HS-27A (cell line): ENCODE results near the gene POLA1.
"Not testable (repeated sequence)": the region's sequence is repeated elsewhere in the genome, so short reads cannot be mapped to it uniquely, and the experiment has no call there.

Experiments used
- DNase-seq: peaks from one replicate; pipeline ENCODE4 v3.0.0-alpha.2; 2012; ENCODE audit warnings: low read depth, missing footprints

Gene POLA1

GRCh38 chrX:24805201-24805600, 111.5 kb downstream of the POLA1 start:
- no peak for DNase-seq

GRCh38 chrX:24819807-24820206, 126.1 kb downstream of the POLA1 start:
- not testable (repeated sequence) for DNase-seq

GRCh38 chrX:24828147-24828546, 134.4 kb downstream of the POLA1 start:
- DNase-seq: no peak

- DNase-seq: no peak
Observed at GRCh38 chrX:24828600-24828999, 134.9 kb downstream of the POLA1 start.

GRCh38 chrX:24833695-24834094, 140.0 kb downstream of the POLA1 start:
- DNase-seq: no peak

GRCh38 chrX:24837966-24838365, 144.2 kb downstream of the POLA1 start:
- no peak for DNase-seq

GRCh38 chrX:24838629-24839028, 144.9 kb downstream of the POLA1 start:
- DNase-seq: no peak

GRCh38 chrX:24839331-24839730, 145.6 kb downstream of the POLA1 start:
- DNase-seq: no peak

- DNase-seq: no peak
Observed at GRCh38 chrX:24842486-24842885, 148.8 kb downstream of the POLA1 start.

GRCh38 chrX:24846550-24847150, 152.9 kb downstream of the POLA1 start:
- no peak for DNase-seq

- no peak for DNase-seq
Observed at GRCh38 chrX:24851289-24851688, 157.6 kb downstream of the POLA1 start.

GRCh38 chrX:24851780-24852179, 158.1 kb downstream of the POLA1 start:
- no peak for DNase-seq

GRCh38 chrX:24858004-24858746, 164.5 kb downstream of the POLA1 start:
- DNase-seq: no peak

GRCh38 chrX:24859211-24859841, 165.6 kb downstream of the POLA1 start:
- DNase-seq: no peak

- no peak for DNase-seq
Observed at GRCh38 chrX:24860140-24860539, 166.4 kb downstream of the POLA1 start.

GRCh38 chrX:24862343-24862742, 168.6 kb downstream of the POLA1 start:
- DNase-seq: no peak

- DNase-seq: not testable (repeated sequence)
Observed at GRCh38 chrX:24863779-24864178, 170.1 kb downstream of the POLA1 start.

- peak; percentile 23 for DNase-seq
Observed at GRCh38 chrX:24870143-24870542, 176.4 kb downstream of the POLA1 start.

- no peak for DNase-seq
Observed at GRCh38 chrX:24874604-24875247, 181.0 kb downstream of the POLA1 start.

GRCh38 chrX:24876530-24877287, 183.0 kb downstream of the POLA1 start:
- no peak for DNase-seq

GRCh38 chrX:24877288-24877664, 183.6 kb downstream of the POLA1 start:
- no peak for DNase-seq
